PC-9 (cell line): Measurements from ENCODE around the gene LRCH4. TPM values are rescaled to one million over a fixed set of nuclear protein-coding genes. Genes with fewer than 3 reads are reported as not detected.

Experiments used
- BruUV-seq: library from RNA; stranded (reverse); fragments of 400-500 nt; replicated peaks from 2 replicates; lab custom pipeline; 2021; lab: Mats Ljungman, UMichigan
- CTCF ChIA-PET: fragments of 300-600 bp; sonication (Branson Sonifier 250); formaldehyde crosslinking; loops from one replicate; lab custom pipeline; 2022; ENCODE audit warnings: antibody characterized with exemption; lab: Charles Lee
- POLR2A ChIA-PET: fragments of 300-600 bp; sonication (Branson Sonifier 250); formaldehyde crosslinking; loops from one replicate; lab custom pipeline; 2022; ENCODE audit warnings: antibody characterized with exemption; ENCODE audit not compliant: unreplicated experiment; lab: Charles Lee
- DNase-seq, 2 experiments: peaks; one replicate each; pipeline versions ENCODE4 v3.0.0 to v3.0.0-alpha.2; 2015 to 2022; ENCODE audit warnings: mixed read lengths in 1 of 2
- H2AFZ ChIP-seq: fragments of 200-600 bp; sonication (generic); 2 replicates; pipeline ENCODE4 v1.8.1; 2017; ENCODE audit warnings: antibody characterized with exemption
- H3F3A ChIP-seq: fragments of 200-600 bp; sonication (generic); 2 replicates; pipeline ENCODE4 v1.8.1; 2017; ENCODE audit warnings: antibody characterized with exemption, mild to moderate bottlenecking, low read depth; ENCODE audit not compliant: insufficient read depth
- H3K27ac ChIP-seq: fragments of 200-600 bp; sonication (generic); 2 replicates; pipeline ENCODE4 v1.6.1; 2016; ENCODE audit warnings: mixed run types
- H3K27me3 ChIP-seq: fragments of 200-600 bp; sonication (generic); 2 replicates; pipeline ENCODE4 v1.6.1; 2016; ENCODE audit warnings: low read depth, mixed run types; ENCODE audit not compliant: insufficient read depth
- H3K36me3 ChIP-seq: fragments of 200-600 bp; sonication (generic); 2 replicates; pipeline ENCODE4 v1.6.1; 2016; ENCODE audit warnings: low read depth, mixed run types
- H3K4me1 ChIP-seq: fragments of 200-600 bp; sonication (generic); replicated peaks from 2 replicates; pipeline ENCODE4 v1.6.1; 2016; ENCODE audit warnings: mixed run types; ENCODE audit not compliant: insufficient read depth
- H3K4me2 ChIP-seq: fragments of 200-600 bp; sonication (generic); 2 replicates; pipeline ENCODE4 v1.6.1; 2017; ENCODE audit warnings: mixed run types
- H3K4me3 ChIP-seq: fragments of 200-600 bp; sonication (generic); 2 replicates; pipeline ENCODE4 v1.6.1; 2016; ENCODE audit warnings: mixed run types
- H3K79me2 ChIP-seq: fragments of 200-600 bp; sonication (generic); 2 replicates; pipeline ENCODE4 v1.6.1; 2017; ENCODE audit warnings: low read depth, mixed run types
- H3K9me2 ChIP-seq: fragments of 200-600 bp; sonication (generic); 2 replicates; pipeline ENCODE4 v1.8.1; 2017; ENCODE audit warnings: mild to moderate bottlenecking; ENCODE audit not compliant: insufficient read depth
- H3K9me3 ChIP-seq: fragments of 200-600 bp; sonication (generic); 2 replicates; pipeline ENCODE4 v1.8.1; 2016; ENCODE audit warnings: low read depth; ENCODE audit not compliant: insufficient read depth
- H4K20me1 ChIP-seq: fragments of 200-600 bp; sonication (generic); 2 replicates; pipeline ENCODE4 v1.8.1; 2017; ENCODE audit not compliant: insufficient read depth
- CTCF ChIP-seq: fragments of 200-600 bp; sonication (generic); conservative IDR thresholded peaks from 2 replicates; pipeline ENCODE4 v1.6.1; 2017; ENCODE audit warnings: mixed run types, antibody characterized with exemption, mild to moderate bottlenecking, moderate library complexity
- EZH2 ChIP-seq: fragments of 200-600 bp; sonication (generic); IDR thresholded peaks from 2 replicates; pipeline ENCODE4 v1.8.0; 2017; ENCODE audit warnings: antibody characterized with exemption, low read depth
- intact Hi-C: fragments of 100-400 bp; cut with micrococcal nuclease; formaldehyde crosslinking; loops from one replicate; pipeline ENCODE4 v1.10.0; 2022; ENCODE audit not compliant: unreplicated experiment
- total RNA-seq: library from RNA; stranded (reverse); gene quantifications from 2 replicates; pipeline ENCODE4 v1.2.3, GENCODE V29; 2021

LRCH4 gene
- total RNA-seq, 1 experiment from 2014 or later, result 89.6 TPM

DNA sequence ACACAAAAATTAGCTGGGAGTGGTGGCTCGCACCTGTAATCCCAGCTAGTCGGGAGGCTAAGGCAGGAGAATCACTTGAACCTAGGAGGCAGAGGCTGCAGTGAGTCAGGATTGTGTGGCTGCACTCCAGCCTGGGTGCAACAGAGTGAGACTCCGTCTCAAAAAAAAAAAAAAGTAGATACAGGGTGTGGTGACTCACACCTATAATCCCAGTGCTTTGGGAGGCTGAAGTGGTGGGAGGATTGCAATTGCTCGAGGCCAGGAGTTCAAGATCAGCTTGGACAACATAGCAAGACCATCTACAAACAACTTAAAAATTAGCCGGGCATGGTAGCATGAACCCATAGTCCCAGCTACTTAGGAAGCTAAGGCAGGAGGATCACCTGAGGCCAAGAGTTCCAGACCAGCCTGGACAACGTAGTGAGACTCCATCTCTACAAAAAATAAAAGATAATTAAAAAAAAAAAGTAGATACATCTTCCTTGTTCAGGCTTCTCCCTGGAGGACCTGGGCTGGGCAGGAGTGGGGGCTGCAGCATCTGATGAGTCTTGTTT lies 28.5 kb upstream of the LRCH4 start:
- no peaks in the 10 kb centered on the region for H3K79me2 ChIP-seq
- H3K4me2 ChIP-seq, result no peak overlapping the region
- no peak overlapping the region for H3K27ac ChIP-seq
- H2AFZ ChIP-seq, result no peak overlapping the region
- intact Hi-C loops, result no loop called here
- ChIA-PET POLR2A (interaction anchor here (0.5 kb wide), 1 partner anchor 92 kb away, joined by 5 read pairs; the partner anchor contains the start of gene POP7), CTCF (no interaction called here)
- H3K36me3 ChIP-seq, result no peaks in the 10 kb centered on the region
- no peaks in the 10 kb centered on the region for H3K9me2 ChIP-seq
- no peaks in the 10 kb centered on the region for H3K27me3 ChIP-seq
- H3K4me3 ChIP-seq, result no peak overlapping the region
- H3K9me3 ChIP-seq, result no peaks in the 10 kb centered on the region
- H4K20me1 ChIP-seq, result no peaks in the 10 kb centered on the region
- peaks cover 15% of the 10 kb centered on the region; the same call in 1 of the 2 replicates for H3F3A ChIP-seq
- DNase-seq, result no peak
- peaks cover 5% of the 10 kb centered on the region for H3K4me1 ChIP-seq
- no TSS peak for BruUV-seq
- TF ChIP-seq EZH2, result no peak
- no peak for TF ChIP-seq CTCF

DNA sequence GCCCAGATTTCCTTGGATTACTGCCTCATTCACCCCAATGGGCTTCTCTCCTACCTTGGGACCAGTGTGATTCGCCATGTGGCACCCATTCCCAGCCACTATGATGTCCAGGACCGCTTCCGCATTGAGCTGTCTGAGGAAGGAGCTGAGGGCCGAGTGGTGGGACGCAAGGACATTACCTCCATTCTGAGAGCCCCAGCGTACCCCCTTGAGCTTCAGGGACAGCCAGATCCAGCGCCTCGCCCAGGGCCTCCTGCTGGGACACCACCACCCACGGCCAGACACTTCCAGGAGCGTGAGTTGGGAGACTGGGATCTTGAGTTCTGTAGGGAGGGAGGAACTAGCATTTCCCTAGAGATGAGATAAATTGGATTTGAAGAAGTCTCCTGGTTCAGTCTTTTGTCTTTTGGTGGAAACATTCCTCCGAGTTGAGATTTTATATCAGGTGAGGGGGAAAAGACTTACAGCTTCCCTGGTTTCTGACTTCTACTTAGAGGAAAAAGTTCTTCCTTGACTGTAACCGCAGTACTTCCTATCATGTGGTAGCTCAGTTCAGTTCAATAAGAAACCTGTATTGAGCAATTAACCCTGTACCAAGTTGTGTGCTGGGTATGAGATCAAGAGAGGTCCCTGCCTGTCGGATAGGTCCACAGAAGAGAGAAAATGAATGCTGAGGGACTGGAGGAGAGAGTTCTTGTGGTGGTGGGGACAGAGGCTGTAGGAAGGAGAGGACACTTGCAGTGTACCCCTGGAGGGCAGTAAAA lies 27.7 kb upstream of the LRCH4 start:
- H3K36me3 ChIP-seq, result no peaks in the 10 kb centered on the region
- H3K79me2 ChIP-seq, result no peaks in the 10 kb centered on the region
- intact Hi-C loops, result loop anchor here (2.0 kb wide), 1 partner anchor 59 kb away; the partner anchor contains the start of gene GNB2
- no peak overlapping the region for H2AFZ ChIP-seq
- ChIA-PET CTCF (interaction anchor here (1.7 kb wide), 1 partner anchor 25 kb away, joined by 12 read pairs; no protein-coding TSS in a partner anchor), POLR2A (interaction anchor here (1.6 kb wide), 1 partner anchor 59 kb away, joined by 7 read pairs; no protein-coding TSS in a partner anchor)
- H3K27me3 ChIP-seq, result no peaks in the 10 kb centered on the region
- peak overlapping the region; percentile 96 for H3K4me2 ChIP-seq
- DNase-seq, result no peak
- peaks cover 5% of the 10 kb centered on the region for H3K4me1 ChIP-seq
- TF ChIP-seq EZH2, result no peak
- no peak for TF ChIP-seq CTCF
- no peaks in the 10 kb centered on the region for H3K9me3 ChIP-seq
- no TSS peak for BruUV-seq
- H3K4me3 ChIP-seq, result peak overlapping the region; percentile 74; the same call in 1 of the 2 replicates
- no peaks in the 10 kb centered on the region for H4K20me1 ChIP-seq
- no peaks in the 10 kb centered on the region for H3K9me2 ChIP-seq
- H3K27ac ChIP-seq, result no peak overlapping the region
- H3F3A ChIP-seq, result peaks cover 15% of the 10 kb centered on the region; the same call in 1 of the 2 replicates

GRCh38 chr7:100612730-100613390 lies 26.9 kb upstream of the LRCH4 start:
- Histone ChIP-seq H3K36me3 (no peaks in the 10 kb centered on the region), H3K9me3 (no peaks in the 10 kb centered on the region), H3K9me2 (no peaks in the 10 kb centered on the region), H3K79me2 (no peaks in the 10 kb centered on the region), H3K27ac (no peak overlapping the region), H3F3A (peaks cover 15% of the 10 kb centered on the region; the same call in 1 of the 2 replicates), H3K4me3 (peak overlapping the region; percentile 74), H3K27me3 (no peaks in the 10 kb centered on the region), H3K4me2 (peak overlapping the region; percentile 96), H3K4me1 (peaks cover 5% of the 10 kb centered on the region), H2AFZ (peak overlapping the region; percentile 86), H4K20me1 (no peaks in the 10 kb centered on the region)
- TSS peak; percentile 46 for BruUV-seq
- no peak for DNase-seq
- ChIA-PET POLR2A (interaction anchor here (0.6 to 1.6 kb wide), 17 partner anchors 20 to 640 kb away, joined by 3 to 23 read pairs (median 5); partner anchors contain the start of genes FBXO24, POP7, SRRT and UFSP1), CTCF (interaction anchor here (0.5 to 1.7 kb wide), 6 partner anchors 11 to 189 kb away, joined by 3 to 12 read pairs (median 6); no protein-coding TSS in a partner anchor)
- TF ChIP-seq CTCF (no peak), EZH2 (no peak)
- intact Hi-C loops, result loop anchor here (1.0 to 2.0 kb wide), 2 partner anchors 27 to 60 kb away; partner anchors contain the start of genes FBXO24, GNB2 and LRCH4
